AG09309 (cell line): ENCODE results near the gene LCA5L.

Source experiments
- DNase-seq: peaks from one replicate; pipeline ENCODE4 v3.0.0-alpha.2; 2010; ENCODE audit warnings: low read depth
- H3K4me3 ChIP-seq: 2 replicates; pipeline ENCODE4 v1.5.1; 2011; ENCODE audit warnings: mild to moderate bottlenecking, low read depth, low read length, moderate library complexity; ENCODE audit not compliant: control insufficient read depth
- CTCF ChIP-seq: IDR thresholded peaks from 2 replicates; pipeline ENCODE4 v1.5.1; 2011; ENCODE audit warnings: mild to moderate bottlenecking, low read depth, low read length, inconsistent platforms; ENCODE audit not compliant: insufficient read depth, control insufficient read depth; ENCODE audit errors: missing control alignments

The LCA5L gene

GRCh38 chr21:39453571-39454179, 8.1 kb upstream of the LCA5L start:
- TF ChIP-seq CTCF, result no peak

DNA sequence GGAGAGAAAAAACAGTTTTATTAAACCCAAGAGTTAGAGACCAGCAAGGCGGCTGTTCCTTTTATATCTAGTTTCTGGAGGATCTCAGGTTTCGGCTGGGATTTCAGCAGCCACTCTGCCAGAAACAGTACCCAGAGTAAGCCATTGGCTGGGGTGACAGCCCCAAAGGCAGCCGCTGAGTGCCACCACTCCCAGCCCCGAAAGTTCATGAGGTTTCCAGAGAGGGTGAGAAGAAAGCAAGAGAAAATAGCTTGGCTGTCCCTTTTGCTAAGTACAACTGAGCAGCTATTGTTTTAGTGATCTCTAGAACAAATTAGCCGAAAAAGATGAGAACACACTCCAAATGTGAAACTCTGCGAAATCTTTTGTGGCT, 7.4 kb upstream of the LCA5L start:
- DNase-seq, result no peak
- H3K4me3 ChIP-seq, result no peak overlapping the region
- TF ChIP-seq CTCF, result no peak

More at GRCh38 chr21:39453571-39454179, 8.1 kb upstream of the LCA5L start:
- H3K4me3 ChIP-seq, result no peak overlapping the region
- no peak for DNase-seq

DNA sequence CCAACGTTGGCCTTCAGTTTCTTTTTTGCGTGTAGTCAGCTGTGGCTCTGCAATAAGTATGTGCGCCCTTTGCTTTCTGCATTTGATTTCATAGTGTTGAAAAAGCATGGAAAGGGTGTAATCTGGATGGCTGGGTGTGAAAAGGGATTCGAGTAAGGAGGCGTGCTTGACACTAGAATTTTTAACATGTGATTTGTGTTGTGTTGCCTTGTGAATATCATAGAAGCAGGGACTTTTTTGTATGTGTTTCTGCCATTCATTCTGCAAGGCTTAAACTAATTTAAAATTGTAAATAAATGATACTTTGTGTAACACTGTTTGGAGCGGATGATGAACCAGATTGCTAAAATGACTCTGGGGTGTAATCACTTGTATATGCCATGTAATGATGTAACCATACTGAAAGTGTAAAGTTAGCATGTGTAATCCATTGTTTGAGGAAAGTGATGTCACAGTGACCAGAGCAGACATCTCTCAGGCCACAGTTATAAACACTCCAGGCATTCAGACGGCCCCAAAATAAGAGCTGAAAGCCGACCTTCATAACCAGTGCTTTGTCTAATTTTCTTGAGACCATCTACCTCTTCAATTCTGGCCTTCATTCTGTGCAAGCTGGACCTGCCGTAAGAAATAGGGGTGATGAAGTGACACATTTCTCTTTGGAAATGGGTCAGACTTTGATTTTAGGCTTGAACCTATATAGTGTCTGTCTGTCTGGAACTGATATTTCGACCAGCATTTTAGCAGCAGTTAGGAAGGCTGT, 6.8 kb upstream of the LCA5L start:
- DNase-seq, result no peak
- H3K4me3 ChIP-seq, result no peak overlapping the region
- no peak for TF ChIP-seq CTCF

DNA sequence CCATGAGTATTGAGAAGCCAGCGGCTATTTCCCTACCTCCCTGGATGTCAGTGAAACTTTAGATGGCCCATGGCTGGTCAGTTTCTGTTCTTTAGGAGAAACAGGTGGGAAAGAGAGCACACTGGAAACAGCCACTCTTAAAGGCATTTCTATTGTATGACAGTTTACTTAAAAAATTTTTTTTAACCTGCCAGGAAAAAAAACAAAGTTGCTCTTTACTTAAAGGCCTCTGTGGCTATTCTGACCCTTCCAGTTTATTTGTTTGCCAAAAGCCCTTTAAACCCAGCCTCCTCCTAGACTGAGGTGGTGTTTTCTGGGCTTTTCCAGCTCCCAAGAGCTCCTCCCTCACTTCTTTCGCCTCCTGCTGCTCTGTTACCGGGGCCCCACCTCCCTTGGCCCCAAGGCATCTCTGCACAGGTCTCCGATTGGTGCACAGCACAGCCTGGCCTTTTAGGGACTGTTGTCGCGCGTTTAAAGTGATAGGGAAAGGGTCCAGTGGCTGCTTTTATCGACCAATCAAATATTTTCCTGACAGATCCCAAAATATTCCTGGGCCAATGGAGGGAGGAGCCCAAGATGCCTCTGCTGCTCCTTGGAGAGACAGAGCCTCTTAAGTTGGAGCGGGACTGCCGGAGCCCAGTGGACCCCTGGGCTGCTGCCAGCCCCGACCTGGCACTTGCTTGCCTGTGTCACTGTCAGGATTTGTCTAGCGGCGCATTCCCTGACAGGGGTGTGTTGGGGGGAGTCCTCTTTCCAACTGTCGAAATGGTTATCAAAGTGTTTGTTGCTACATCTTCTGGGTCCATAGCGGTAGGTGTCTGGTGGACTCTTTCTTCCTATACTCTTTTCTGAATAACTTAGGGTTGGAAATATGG, 6.0 kb upstream of the LCA5L start, which contains the start of gene SH3BGR:
Gene SH3BGR, plus strand, starts transcription at position 639 of the 875 bp plus-strand sequence. Its CDS starts 127 bp downstream, at position 766.
- no peak for DNase-seq
- H3K4me3 ChIP-seq, result no peak within 1 kb of the TSS
- TF ChIP-seq CTCF, result no peak

DNA sequence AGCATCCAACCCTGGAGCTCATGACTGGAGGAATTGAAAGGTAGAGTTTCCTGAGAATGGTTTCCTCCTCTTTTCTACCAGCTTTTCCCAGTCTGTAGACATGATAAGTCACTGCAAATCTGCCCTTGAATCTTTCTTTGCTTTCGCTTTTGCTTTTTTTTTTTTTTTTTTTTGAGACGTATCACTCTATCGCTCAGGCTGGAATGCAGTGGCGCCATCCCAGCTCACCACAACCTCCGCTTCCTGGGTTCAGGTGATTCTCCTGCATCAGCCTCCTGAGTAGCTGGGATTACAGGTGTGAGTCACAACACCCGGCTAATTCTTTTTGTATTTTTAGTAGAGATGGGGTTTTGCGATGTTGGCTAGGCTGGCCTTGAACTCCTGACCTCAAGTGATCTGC, 1.7 kb upstream of the LCA5L start:
- H3K4me3 ChIP-seq, result no peak overlapping the region
- no peak for TF ChIP-seq CTCF
- DNase-seq, result no peak

- DNase-seq, result no peak
- H3K4me3 ChIP-seq, result peak overlapping the region; percentile 65
- TF ChIP-seq CTCF, result no peak
Observed at GRCh38 chr21:39444421-39445180, 977 bp downstream of the LCA5L start.
